ENCODE results near the gene MED26.

- TF ChIP-seq, protein P1, sequence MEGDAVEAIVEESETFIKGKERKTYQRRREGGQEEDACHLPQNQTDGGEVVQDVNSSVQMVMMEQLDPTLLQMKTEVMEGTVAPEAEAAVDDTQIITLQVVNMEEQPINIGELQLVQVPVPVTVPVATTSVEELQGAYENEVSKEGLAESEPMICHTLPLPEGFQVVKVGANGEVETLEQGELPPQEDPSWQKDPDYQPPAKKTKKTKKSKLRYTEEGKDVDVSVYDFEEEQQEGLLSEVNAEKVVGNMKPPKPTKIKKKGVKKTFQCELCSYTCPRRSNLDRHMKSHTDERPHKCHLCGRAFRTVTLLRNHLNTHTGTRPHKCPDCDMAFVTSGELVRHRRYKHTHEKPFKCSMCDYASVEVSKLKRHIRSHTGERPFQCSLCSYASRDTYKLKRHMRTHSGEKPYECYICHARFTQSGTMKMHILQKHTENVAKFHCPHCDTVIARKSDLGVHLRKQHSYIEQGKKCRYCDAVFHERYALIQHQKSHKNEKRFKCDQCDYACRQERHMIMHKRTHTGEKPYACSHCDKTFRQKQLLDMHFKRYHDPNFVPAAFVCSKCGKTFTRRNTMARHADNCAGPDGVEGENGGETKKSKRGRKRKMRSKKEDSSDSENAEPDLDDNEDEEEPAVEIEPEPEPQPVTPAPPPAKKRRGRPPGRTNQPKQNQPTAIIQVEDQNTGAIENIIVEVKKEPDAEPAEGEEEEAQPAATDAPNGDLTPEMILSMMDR (IDR thresholded peaks at IDR 0.05), result no peak
- TF ChIP-seq POLR2A (IDR thresholded peaks at IDR 0.05), result no peak
These were observed 3.5 kb upstream of the MED26 start for GRCh38 chr19:16631465-16631864.

Measured in heart left ventricle (tissue), 13 donors.